Stimulated activated naive CD4-positive, alpha-beta T cell (primary cell): ENCODE results near the gene MCC.
"Not testable (repeated sequence)": the region's sequence is repeated elsewhere in the genome, so short reads cannot be mapped to it uniquely, and the experiment has no call there.

Source experiments
- DNase-seq, 6 experiments: peaks; one replicate each; lab custom pipeline; 2025; lab: John Stamatoyannopoulos, UW

The MCC gene

DNA sequence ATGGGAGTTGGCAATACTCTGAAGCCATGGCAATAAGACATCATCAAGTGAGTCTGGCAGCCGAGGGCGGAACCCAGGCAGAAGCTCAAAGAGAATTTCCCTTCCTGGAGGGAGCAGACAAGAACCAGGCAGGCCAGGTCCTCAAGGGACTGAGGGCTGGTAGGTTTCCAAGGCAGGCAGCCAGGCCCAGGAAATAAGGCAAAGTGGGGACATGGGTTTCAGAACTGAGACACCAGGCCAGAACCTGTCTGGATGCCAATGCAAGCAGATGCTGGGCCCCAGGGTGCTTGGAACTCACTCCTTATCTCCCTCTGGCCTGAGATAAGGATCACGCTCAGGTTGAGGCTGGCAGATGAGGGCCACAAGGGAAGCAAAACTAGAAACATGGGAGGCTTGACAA is 62.3 kb downstream of the MCC start:
- DNase-seq, result no peak

DNA sequence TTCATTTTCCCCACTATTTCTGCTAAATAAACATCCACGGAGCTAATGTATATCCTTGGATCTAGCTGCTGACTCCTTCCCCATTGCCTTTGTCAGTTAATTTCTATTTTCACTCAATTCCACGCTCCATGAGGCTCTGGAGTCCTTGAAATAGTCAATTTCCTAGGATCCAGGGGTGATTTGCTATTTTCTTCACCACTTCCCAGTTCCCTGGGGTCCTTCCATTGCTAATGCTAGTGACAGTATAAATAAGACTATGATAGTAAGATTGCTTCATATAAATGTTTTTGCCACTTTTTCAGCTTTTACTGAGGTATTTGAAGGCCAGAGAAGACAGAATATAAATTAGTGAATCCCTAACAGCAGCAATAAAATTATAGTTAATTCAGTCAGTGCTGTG is 66.6 kb downstream of the MCC start:
- no peak for DNase-seq

DNA sequence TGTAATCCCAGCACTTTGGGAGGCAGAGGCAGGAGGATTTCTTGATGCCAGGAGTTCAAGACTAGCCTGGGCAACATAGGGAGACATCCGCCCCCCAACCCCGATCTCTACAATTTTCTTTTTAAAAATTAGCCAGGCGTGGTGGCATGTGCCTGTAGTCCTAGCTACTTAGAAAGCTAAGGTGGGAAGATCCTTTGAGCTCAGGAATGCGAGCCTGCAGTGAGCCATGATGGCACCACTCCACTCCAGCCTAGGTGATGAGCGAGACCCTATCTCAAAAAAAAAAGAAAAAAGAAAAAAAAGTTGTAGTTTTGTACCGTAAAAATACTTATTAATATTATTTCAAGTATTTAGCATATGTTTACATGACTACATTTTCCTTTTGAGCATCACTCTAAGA is 82.7 kb downstream of the MCC start:
- no peak for DNase-seq

DNA sequence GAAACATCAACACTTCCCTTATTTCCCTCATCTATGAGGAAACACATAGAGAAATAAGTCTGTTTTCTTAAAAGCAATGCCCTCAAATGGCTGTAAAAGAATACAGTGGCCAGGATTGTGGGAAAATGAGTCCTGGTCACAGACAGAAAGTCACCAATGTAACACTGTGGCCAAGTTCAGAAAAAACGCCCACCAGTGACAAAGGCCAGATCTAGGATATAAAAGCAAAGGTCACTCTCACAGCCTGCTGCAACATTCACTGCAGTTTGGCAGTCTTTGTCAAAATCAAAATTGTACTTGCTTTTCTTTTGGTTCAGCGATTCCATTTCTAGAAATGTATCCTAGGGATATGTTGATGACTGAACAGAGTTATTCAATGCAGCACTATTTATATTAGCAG is 84.0 kb downstream of the MCC start:
- DNase-seq, result no peak

DNA sequence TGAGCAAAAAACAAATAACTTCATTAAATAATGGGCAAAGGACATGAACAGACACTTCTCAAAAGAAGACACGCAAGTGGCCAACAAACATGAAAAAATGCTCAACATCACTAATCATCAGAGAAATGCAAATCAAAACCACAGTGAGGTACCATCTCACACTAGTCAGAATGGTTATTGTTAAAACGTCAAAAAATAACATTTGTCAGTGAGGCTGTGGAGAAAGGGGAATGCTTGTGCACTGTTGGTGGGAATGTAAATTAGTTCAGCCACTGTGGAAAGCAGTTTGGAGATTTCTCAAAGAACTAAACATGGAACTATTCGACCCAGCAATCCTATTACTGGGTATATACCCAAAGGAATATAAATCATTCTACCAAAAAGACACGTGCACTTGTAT is 90.3 kb downstream of the MCC start:
- DNase-seq, result not testable (repeated sequence)

DNA sequence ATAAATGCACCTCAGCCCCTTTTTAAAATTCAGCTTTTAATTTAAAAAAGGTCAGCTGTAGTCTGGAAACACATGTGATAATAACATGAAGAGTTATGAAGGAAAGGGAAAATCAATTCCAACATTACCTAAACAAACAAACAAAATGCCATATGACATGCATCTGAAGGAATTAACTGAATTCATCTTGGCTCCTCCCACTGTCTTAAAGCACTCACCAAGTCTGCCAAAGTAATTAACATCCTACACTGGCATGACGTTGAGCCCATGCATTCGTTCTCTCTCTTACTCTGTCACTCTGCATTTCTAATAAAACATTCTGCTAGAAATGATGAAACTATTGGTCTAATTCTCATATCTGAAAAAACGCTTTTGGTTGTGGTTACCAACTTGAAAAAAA is 91.2 kb downstream of the MCC start:
- no peak for DNase-seq

DNA sequence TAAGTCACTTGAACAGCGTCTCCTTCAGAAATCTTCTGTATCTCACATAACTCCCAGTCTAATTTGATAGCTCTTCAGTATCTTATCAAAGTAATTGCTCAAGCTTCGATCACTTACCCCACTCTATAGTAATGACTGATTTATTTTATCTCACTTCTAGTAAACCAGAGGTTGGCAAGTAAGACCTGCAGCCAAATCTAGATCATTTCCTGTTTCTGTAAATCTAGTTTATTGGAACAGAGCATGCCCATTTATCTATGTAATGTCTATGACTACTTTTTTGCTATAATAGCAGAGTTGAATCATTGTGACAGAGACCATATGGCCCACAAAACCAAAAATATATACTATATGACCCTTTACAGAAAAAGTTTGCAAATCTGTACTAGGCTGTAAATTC is 93.6 kb downstream of the MCC start:
- DNase-seq, result no peak

DNA sequence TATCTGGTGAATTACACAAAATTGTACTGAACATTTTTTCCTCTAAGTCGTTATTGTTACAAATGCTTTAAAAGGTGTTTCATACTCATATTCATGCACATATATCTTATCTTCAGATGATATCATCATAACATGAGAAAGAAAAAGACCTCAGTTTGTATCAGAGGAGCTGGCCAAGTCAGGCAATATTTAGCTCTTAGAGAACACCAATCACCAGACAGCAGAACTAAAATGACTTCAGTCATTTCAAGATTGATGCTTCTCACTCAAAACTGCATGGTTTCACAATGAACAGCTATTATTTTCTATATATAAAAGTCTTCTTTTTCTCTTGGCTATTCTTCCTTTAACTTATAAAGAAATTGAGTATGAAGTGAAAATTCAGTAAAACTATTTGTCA is 98.0 kb downstream of the MCC start:
- no peak for DNase-seq

DNA sequence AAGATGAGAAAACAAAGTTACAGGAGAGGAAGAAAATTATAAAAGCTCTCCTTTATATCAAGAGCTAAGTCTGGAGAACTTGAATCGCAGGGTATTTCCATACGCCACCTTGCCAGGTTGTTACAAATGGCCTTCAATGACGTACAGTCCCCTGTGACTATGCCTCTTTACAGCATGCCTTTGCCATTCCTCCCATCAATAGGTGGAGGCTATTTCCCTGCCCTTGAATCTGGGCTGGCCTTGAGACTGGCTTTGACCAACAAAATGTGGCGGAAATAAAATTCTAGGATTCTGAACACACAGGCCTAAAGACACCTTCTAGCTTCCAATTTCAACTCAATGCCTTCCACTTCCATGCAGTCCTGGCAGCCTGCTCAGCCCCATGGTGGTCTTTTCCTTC is 99.1 kb downstream of the MCC start:
- DNase-seq, result no peak

DNA sequence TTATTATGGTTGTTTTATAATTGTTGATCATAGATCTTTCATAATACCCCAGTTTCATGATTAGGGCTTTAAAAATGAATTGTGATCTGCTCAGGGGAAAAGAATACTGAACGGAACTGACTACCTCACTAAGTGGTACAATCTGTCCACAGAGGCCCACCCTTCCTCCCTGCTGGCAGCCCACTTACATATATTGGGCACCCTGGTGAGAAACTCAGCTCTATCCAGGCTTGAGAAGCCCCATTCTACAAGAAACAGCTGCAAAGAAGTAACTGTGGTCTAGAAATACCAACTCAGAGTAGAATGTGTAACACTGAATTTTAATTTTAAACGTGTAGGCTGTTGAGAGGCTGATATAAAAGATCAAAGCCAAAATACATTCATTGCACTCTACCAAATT is 100.4 kb downstream of the MCC start:
- DNase-seq, result no peak

DNA sequence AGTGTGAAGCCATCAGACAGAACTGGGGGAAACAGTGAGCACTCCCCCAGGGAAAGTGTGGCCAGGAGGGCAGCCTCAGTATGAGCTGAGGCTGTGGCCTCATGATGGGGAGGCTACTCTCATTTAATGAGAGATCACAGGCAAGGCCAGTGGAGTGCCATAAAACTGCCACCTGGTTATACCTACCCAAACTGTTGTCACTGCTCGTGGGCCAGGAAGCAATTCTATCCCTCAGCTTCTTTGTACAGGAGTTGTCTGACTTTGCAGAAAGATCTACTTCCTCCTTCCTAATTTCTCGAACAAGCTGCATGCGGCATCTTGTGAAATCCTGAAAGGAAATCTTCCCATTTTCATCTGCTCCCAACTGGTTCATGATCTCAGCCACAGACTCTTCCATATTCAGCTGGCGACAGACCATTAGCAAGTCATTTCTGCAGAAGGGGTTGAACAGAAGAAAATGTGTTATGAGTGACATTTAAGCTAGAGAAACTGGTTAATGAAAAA is 103.4 kb downstream of the MCC start:
- no peak for DNase-seq

DNA sequence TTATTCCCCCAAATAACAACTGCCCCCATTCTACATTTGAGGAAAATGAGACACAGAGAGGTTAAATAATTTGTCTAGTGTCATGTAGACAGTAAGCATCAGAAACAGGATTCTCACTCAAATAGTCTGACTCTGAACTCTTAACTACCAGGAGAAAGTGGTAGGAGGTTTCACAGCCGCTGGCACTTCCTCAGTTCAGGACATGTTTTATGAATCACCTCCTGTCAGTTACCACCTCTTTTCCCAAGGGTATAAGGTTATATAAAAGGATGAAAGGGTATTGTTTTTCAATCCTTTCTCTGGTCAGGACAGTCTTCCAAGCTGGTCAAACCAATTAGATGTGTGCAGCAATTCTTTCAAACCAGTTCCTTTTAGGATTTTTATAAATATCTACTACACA is 105.5 kb downstream of the MCC start:
- DNase-seq, result no peak

DNA sequence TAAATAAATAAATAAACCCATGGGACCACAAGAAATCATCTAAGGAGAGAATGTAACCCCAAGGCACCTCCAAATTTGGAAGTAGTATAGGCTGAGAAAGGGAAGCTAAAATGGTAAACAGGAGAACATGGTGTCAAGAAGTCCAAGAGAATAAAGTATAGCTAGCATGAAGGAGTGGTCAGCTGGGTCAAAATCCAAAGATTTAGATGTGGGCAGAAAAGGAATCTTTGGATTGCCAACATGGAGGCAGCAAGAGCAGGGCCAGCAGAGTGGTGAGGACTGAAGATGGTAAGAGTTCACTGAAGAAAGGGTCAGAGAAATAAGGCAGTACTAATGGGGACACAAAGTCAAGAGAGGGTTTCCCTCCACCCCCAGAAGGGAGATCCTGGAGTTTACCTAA is 106.5 kb downstream of the MCC start:
- DNase-seq, result no peak

DNA sequence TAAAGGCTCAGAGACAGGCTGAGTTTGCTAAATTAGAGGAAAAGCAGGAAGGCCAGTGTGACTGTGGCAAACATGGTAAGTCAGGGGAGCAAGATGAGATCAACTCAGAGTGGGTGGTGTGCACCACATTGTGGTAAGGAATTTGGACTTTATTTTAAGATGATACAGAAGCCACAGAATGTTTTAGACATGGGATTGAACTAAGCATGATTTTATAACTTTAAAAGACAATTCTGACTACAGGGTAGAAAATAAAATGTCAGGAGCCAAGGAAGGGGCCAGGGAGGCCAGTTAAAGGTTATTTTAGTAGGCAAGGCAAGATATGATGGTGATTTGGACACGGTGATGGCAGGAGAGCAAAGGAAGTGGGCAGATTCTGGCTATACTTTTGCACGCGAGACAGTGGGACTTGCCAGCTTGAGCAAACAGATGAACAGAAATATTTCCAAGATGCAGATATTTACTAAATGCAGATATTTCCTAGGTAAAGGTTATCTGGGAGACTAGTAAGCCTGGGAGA is 107.4 kb downstream of the MCC start:
- DNase-seq, result no peak

DNA sequence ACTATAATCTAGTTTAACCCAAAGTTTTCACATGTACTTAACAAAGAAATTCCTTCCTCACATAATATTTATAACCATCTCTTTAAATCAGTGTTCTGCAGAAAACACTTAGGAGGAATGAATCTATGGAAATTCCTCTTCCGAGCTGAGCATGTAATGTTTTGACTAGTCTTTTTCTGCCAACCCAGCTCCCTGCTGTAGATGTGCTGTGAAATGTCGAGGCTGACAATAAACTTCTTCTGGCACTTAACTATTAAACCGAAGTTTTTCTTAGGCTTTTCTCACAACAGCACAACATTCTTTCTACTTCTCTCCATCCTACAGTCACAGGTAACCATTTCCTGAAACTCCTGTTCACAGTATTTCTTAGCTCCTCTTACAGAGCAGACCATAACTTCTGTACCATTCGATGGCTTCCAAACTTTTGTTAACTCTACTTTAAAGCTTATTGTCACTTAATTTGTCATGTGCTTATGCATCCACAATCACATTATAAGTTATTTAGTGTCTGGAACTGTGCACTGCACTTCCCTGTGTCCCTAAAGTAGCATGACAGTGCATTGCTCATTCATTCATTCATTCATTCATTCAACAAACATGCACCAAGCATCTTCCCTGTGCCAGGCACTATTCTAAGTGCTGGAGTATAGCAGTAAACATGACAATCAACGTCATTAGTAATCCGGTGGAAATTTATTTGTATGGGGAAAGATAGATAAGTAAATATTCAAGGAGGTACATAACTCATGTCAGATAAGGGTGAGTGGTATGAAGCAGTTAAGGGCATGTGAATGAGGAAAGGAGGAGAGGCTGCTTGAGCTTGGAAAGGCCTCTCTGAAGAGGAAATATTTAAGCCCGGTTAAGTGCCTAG is 108.1 kb downstream of the MCC start:
- DNase-seq, result no peak

DNA sequence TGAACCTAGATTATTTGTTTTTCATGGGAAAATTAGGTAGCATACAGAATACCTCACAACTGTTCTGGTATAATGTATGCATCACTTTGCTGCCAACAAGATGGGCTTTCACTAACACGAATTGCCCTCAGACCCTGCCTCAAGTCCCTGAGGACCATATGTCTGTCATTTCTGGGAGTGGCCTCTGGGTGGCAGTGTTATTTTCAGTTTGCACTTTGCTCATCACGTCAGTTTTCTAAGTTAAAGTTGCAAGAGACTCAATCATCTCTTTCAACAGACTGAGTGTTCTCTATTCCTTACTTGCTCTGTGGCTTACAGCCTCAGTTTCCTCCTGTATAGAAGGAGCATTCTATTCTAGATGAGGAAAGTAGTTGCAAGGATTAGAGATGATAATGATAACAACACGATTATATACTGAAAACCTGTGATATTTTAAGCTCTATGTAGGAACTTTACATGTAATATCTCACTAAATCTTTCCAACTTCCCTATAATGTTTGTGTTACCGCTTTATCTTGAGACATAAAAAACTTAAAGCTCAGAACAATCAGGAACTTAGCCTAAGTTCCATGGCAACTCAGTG is 109.2 kb downstream of the MCC start:
- DNase-seq, result peak in 4 of 6 experiments; percentile 4 to 52 (median 34)

DNA sequence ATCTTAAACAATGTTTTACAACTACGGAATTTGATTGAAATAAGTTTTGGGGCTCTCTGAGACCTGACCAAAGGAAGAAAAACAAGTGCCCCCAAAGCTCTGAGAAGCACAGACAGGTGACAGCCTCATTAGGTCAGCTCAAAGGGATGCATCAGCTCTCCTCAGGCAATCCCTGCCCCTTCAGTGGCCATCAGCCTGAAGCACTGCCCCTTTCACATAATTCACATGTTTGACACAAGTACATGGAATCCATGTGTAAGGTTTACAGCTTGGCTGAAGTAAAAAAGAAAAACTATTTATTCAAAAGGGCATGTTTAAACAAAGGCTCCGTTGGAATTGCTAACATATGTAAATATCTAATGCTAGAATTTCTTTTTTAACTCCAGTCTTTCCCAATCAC is 109.7 kb downstream of the MCC start:
- peak in 1 of 6 experiments; percentile 27 for DNase-seq

DNA sequence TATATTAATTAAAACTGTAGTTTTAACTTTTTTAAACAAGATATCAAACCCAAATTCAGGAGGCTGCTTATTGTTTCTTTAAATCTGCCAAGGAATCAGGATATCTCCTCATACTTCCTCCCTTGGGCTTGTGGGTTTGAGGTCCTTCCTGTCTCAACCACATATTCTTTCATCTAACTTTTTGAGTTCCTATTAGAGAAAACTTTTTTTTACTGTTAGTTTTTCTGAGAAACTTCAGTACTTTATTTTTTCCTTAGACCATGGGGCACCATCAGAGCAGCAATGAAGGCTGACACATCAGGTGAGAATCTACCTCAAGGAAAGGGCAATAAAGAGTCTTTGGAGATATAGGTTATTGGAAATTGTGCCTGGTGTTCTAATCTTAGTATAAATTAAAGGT is 110.2 kb downstream of the MCC start:
- peak in 3 of 6 experiments; percentile 13 to 38 (median 35) for DNase-seq

DNA sequence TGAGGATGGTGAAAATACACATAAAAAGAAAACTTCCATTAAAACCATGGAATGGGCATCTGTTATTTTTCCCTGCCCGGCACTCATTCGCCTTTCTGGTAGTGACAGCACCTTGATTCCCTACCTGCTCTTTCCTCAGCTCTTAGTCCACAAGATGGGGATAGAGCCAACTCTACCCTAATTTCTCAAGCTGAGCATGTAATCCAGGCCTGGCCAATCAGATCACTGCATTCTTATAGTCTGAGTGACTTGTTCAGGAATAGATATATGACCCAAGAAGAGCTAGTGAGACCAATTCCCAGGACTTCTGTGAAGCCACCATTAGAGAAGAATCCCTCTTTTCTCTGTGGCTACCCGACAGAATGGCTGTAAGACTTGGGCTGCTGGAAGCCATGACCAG is 111.6 kb downstream of the MCC start:
- no peak for DNase-seq

DNA sequence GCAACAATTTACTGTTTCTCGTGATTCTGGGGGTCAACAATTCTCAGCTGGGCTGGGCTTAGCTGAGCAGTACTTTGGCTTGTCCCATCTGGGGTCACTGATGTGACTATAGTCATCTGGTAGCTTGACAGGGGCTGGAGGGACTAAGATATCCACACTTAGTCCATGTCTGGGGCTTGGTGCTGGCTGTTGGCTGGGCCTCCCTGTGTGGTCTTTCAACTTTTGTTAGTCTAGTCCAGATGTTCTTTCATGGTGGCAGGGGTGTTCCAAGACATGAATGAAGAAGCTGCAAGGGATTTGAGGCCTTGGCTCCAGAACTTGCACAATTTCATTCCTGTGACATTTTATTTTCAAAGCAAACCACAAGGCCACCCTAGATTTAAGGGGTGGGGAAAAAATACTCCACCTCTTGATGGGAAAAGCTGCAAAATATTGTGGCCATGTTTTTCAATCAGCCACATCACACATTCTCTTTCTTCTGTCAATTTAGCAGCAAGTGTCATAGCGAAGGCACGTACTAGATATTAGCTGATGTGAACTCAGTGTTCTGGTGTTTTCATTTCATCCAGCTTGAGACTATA is 112.7 kb downstream of the MCC start:
- no peak for DNase-seq

DNA sequence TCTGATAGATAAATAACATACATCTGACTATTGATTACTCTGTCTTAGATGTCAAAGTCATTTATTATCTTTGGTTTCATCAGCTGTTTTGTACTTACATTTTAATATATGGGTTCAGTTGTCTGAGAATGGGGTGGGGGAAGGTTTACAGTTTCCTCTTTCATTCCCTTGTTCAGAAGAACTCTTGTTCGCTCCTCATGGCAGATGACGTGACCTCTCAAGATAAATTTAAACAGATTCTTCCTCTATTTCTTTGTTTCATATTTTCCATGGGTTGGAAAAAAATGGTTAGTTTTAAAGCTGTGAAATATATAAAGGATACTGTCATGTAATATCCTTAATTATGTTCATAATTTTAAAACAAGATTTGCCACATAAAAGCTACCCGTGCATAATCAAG is 114.8 kb downstream of the MCC start:
- DNase-seq, result no peak

DNA sequence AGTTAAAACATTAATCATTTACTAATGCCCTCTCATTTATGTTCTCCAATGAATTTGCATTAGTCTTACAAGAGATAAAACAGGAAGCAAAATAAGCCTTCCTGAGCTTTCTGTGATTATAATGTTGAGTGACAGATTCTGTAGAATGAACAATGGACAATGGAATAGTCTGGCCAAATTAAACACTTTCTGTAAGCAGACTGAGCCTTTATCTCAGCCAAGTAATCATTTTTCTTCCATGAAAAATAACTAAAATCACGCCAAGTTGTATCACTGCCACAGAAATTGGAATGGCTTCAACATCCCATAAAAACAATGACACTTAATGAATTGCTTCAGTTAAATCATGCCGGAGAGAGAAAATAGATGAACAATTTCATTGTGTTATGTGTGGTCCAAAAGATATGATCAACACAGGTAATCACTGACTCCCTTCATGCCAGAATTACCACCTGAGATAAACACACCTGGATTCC is 116.5 kb downstream of the MCC start:
- no peak for DNase-seq

DNA sequence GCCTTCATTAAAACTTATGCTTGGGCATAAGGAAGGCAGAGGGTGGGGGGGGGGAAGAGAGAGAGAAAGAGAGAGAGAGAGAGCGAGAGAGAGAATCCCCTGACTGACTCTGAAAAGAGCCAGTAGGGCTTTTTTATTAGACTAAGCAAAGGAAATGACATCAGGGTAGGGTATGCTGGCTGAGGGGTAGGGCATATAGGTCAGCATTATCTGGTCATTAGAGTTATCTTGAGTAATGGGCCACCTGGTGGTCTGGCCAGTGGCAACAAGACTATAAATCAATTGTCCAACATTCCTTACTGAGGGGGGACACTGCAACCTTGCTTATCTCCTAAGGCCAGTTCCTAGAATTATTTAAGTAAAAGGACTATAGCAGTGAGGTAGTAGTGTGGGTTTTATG is 120.7 kb downstream of the MCC start:
- no peak for DNase-seq
